Stimulated activated naive CD8-positive, alpha-beta T cell treated with anti-CD3 and anti-CD28 coated beads, Interleukin-15, amount 100 ng/mL, for 72 hours (primary cell): ENCODE results near the gene ABCB11.
"Not testable (repeated sequence)": the region's sequence is repeated elsewhere in the genome, so short reads cannot be mapped to it uniquely, and the experiment has no call there.

Source experiments
- ATAC-seq: fragments of 150-1000 bp; cut with Tn5 transposase; 2 replicates; pipeline ENCODE4 v1.10.0; 2021; ENCODE audit warnings: mild to moderate bottlenecking, moderate library complexity
- DNase-seq, 2 donors: peaks; one replicate each; pipeline ENCODE4 v3.0.0; 2021 to 2022
- H3K27ac Mint-ChIP-seq, 2 donors: one replicate each; pipeline ENCODE4 v1.8.0; 2022; ENCODE audit warnings: mild to moderate bottlenecking in 2 of 2, mixed read lengths in 2 of 2, moderate library complexity in 2 of 2
- H3K27me3 Mint-ChIP-seq: one replicate; pipeline ENCODE4 v1.8.0; 2022; ENCODE audit warnings: mixed read lengths
- H3K4me1 Mint-ChIP-seq: one replicate; pipeline ENCODE4 v1.8.0; 2022; ENCODE audit warnings: mild to moderate bottlenecking, mixed read lengths
- H3K4me3 Mint-ChIP-seq, 2 donors: one replicate each; pipeline ENCODE4 v1.8.0; 2022; ENCODE audit warnings: mild to moderate bottlenecking in 2 of 2, mixed read lengths in 2 of 2, moderate library complexity in 1 of 2
- H3K9me3 Mint-ChIP-seq, 2 donors: one replicate each; pipeline ENCODE4 v1.8.0; 2022; ENCODE audit warnings: mixed read lengths in 2 of 2

Gene ABCB11

GRCh38 chr2:169031202-169031601, at the start of gene ABCB11:
ABCB11 (minus strand) TSS chr2:169031324; CDS start chr2:169018125, 13,199 bp downstream.
- ATAC-seq (no peak), DNase-seq (no peak)
- Mint-ChIP-seq H3K4me3 (no peak within 1 kb of the TSS), H3K27me3 (no peaks in the 10 kb centered on the region), H3K4me1 (no peaks in the 10 kb centered on the region), H3K9me3 (peaks cover 0 to 16% of the 10 kb centered on the region in 2 donors), H3K27ac (no peak within 1 kb of the TSS)

GRCh38 chr2:169080250-169081069, 49.3 kb upstream of the ABCB11 start:
- H3K27me3 Mint-ChIP-seq: no peaks in the 10 kb centered on the region
- H3K27ac Mint-ChIP-seq: no peak overlapping the region
- H3K4me1 Mint-ChIP-seq: no peaks in the 10 kb centered on the region
- no peak for DNase-seq
- no peak for ATAC-seq
- H3K9me3 Mint-ChIP-seq: peaks cover 0 to 6% of the 10 kb centered on the region in 2 donors
- no peak overlapping the region for H3K4me3 Mint-ChIP-seq

GRCh38 chr2:169077674-169078240, 46.6 kb upstream of the ABCB11 start:
- no peak overlapping the region for H3K27ac Mint-ChIP-seq
- DNase-seq (no peak), ATAC-seq (no peak)
- H3K4me1 Mint-ChIP-seq: peaks cover 13% of the 10 kb centered on the region
- no peaks in the 10 kb centered on the region for H3K27me3 Mint-ChIP-seq
- H3K4me3 Mint-ChIP-seq: no peak overlapping the region
- H3K9me3 Mint-ChIP-seq: peaks cover 9 to 17% of the 10 kb centered on the region in 2 donors

GRCh38 chr2:169073963-169074751, 43.0 kb upstream of the ABCB11 start:
- DNase-seq: no peak
- H3K9me3 Mint-ChIP-seq: peaks cover 11 to 17% of the 10 kb centered on the region in 2 donors
- H3K4me1 Mint-ChIP-seq: peaks cover 20% of the 10 kb centered on the region
- peak overlapping the region in 1 of 2 donors; percentile 86 for H3K27ac Mint-ChIP-seq
- H3K27me3 Mint-ChIP-seq: no peaks in the 10 kb centered on the region
- ATAC-seq: peak; percentile 87
- no peak overlapping the region for H3K4me3 Mint-ChIP-seq

GRCh38 chr2:169073211-169073962, 42.3 kb upstream of the ABCB11 start:
- peak; percentile 33 for ATAC-seq
- Mint-ChIP-seq H3K9me3 (peaks cover 11 to 17% of the 10 kb centered on the region in 2 donors), H3K4me1 (peaks cover 20% of the 10 kb centered on the region), H3K4me3 (no peak overlapping the region), H3K27ac (peak overlapping the region in 1 of 2 donors; percentile 86), H3K27me3 (no peaks in the 10 kb centered on the region)
- no peak for DNase-seq

- ATAC-seq: no peak
- peak overlapping the region; percentile 27 to 86 for H3K27ac Mint-ChIP-seq
- peak overlapping the region in 1 of 2 donors; percentile 37 for H3K4me3 Mint-ChIP-seq
- H3K27me3 Mint-ChIP-seq: no peaks in the 10 kb centered on the region
- H3K4me1 Mint-ChIP-seq: peaks cover 20% of the 10 kb centered on the region
- H3K9me3 Mint-ChIP-seq: peaks cover 11 to 17% of the 10 kb centered on the region in 2 donors
- DNase-seq: no peak
These were observed 41.2 kb upstream of the ABCB11 start for GRCh38 chr2:169072163-169072925.

- DNase-seq (no peak), ATAC-seq (no peak)
- no peaks in the 10 kb centered on the region for H3K27me3 Mint-ChIP-seq
- H3K4me3 Mint-ChIP-seq: no peak overlapping the region
- peaks cover 11 to 15% of the 10 kb centered on the region in 2 donors for H3K9me3 Mint-ChIP-seq
- peaks cover 20% of the 10 kb centered on the region for H3K4me1 Mint-ChIP-seq
- H3K27ac Mint-ChIP-seq: no peak overlapping the region
These were observed 40.3 kb upstream of the ABCB11 start for GRCh38 chr2:169071455-169071854.

- peaks cover 20% of the 10 kb centered on the region for H3K4me1 Mint-ChIP-seq
- no peaks in the 10 kb centered on the region for H3K27me3 Mint-ChIP-seq
- no peak overlapping the region for H3K4me3 Mint-ChIP-seq
- H3K9me3 Mint-ChIP-seq: peaks cover 11% of the 10 kb centered on the region in 2 donors
- DNase-seq: no peak
- H3K27ac Mint-ChIP-seq: no peak overlapping the region
- no peak for ATAC-seq
These were observed 38.7 kb upstream of the ABCB11 start for GRCh38 chr2:169069833-169070232.

- ATAC-seq (peak; percentile 81), DNase-seq (no peak)
- H3K27ac Mint-ChIP-seq: peak within 1 kb of the TSS in 1 of 2 donors; percentile 20
- H3K9me3 Mint-ChIP-seq: peaks cover 7 to 11% of the 10 kb centered on the region in 2 donors
- no peaks in the 10 kb centered on the region for H3K27me3 Mint-ChIP-seq
- no peak within 1 kb of the TSS for H3K4me3 Mint-ChIP-seq
- H3K4me1 Mint-ChIP-seq: peaks cover 20% of the 10 kb centered on the region
These were observed 38.2 kb upstream of the ABCB11 start, which contains the start of gene DHRS9 for GRCh38 chr2:169069341-169069740. DHRS9 (plus strand) TSS chr2:169069563; CDS start chr2:169081582, 12,019 bp downstream.

GRCh38 chr2:169066897-169067296, 35.8 kb upstream of the ABCB11 start:
- ATAC-seq (no peak), DNase-seq (no peak)
- Mint-ChIP-seq H3K9me3 (no peaks in the 10 kb centered on the region), H3K27ac (no peak overlapping the region), H3K27me3 (no peaks in the 10 kb centered on the region), H3K4me3 (no peak overlapping the region), H3K4me1 (no peaks in the 10 kb centered on the region)

GRCh38 chr2:169065864-169066517, 34.9 kb upstream of the ABCB11 start:
- Mint-ChIP-seq H3K4me1 (no peaks in the 10 kb centered on the region), H3K27ac (no peak overlapping the region), H3K4me3 (no peak overlapping the region), H3K9me3 (no peaks in the 10 kb centered on the region), H3K27me3 (no peaks in the 10 kb centered on the region)
- DNase-seq: no peak
- ATAC-seq: no peak

GRCh38 chr2:169065422-169065821, 34.3 kb upstream of the ABCB11 start:
- no peak overlapping the region for H3K27ac Mint-ChIP-seq
- H3K4me1 Mint-ChIP-seq: no peaks in the 10 kb centered on the region
- no peak overlapping the region for H3K4me3 Mint-ChIP-seq
- DNase-seq: no peak
- H3K27me3 Mint-ChIP-seq: no peaks in the 10 kb centered on the region
- no peak for ATAC-seq
- H3K9me3 Mint-ChIP-seq: no peaks in the 10 kb centered on the region

- not testable (repeated sequence) for H3K27ac Mint-ChIP-seq, H3K4me1 Mint-ChIP-seq, ATAC-seq, H3K4me3 Mint-ChIP-seq, H3K9me3 Mint-ChIP-seq, H3K27me3 Mint-ChIP-seq, DNase-seq
These were observed 33.1 kb upstream of the ABCB11 start for GRCh38 chr2:169064199-169064598.

GRCh38 chr2:169054575-169054974, 23.5 kb upstream of the ABCB11 start:
- not testable (repeated sequence) for ATAC-seq, DNase-seq, H3K27me3 Mint-ChIP-seq, H3K27ac Mint-ChIP-seq, H3K4me1 Mint-ChIP-seq, H3K4me3 Mint-ChIP-seq
- peaks cover 23 to 36% of the 10 kb centered on the region in 2 donors for H3K9me3 Mint-ChIP-seq
